Measurements from ENCODE around the gene BCL7A. TPM values are rescaled to one million over a fixed set of nuclear protein-coding genes. Genes with fewer than 3 reads are reported as not detected.

Gene BCL7A
- total and polyA plus RNA-seq, 4 donors = 1.1 to 6.3 (median 4.5) TPM

GRCh38 chr12:122009741-122010140 is 11.9 kb upstream of the BCL7A start:
- no peaks in the 10 kb centered on the region for H3K27me3 ChIP-seq (ENCODE audit: control insufficient read depth in 1 of 2, insufficient read depth in 2 of 2, low read length in 1 of 2)
- H3K4me3 ChIP-seq (ENCODE audit: low read length in 2 of 2) = no peak overlapping the region
- H3K27ac ChIP-seq (ENCODE audit: low read depth in 1 of 2, low read length in 2 of 2) = no peak overlapping the region
- no peaks in the 10 kb centered on the region for H3K9me3 ChIP-seq (ENCODE audit: control insufficient read depth, low read length)
- no peaks in the 10 kb centered on the region for H3K4me1 ChIP-seq (ENCODE audit: control insufficient read depth in 1 of 2, insufficient read depth in 2 of 2, low read length in 2 of 2)
- H3K36me3 ChIP-seq (ENCODE audit: control insufficient read depth in 1 of 2, insufficient read depth in 2 of 2, low read length in 1 of 2) = no peaks in the 10 kb centered on the region
- intact Hi-C loops (cut with DNase I) = loop anchor here in 1 of 2 donors (5.0 kb wide), 1 partner anchor 42 kb away; no protein-coding TSS in a partner anchor
- 87 to 88% methylated on average over 9 of the region's 9 CpGs for WGBS, 2 donors
- ATAC-seq (ENCODE audit: low FRiP score) = no peak
- peak; percentile 15 to 61 for DNase-seq

- Histone ChIP-seq H3K27me3 (ENCODE audit: control insufficient read depth in 1 of 2, insufficient read depth in 2 of 2, low read length in 1 of 2) (no peaks in the 10 kb centered on the region), H3K36me3 (ENCODE audit: control insufficient read depth in 1 of 2, insufficient read depth in 2 of 2, low read length in 1 of 2) (no peaks in the 10 kb centered on the region), H3K27ac (ENCODE audit: low read depth in 1 of 2, low read length in 2 of 2) (no peak overlapping the region), H3K4me3 (ENCODE audit: low read length in 2 of 2) (no peak overlapping the region), H3K4me1 (ENCODE audit: control insufficient read depth in 1 of 2, insufficient read depth in 2 of 2, low read length in 2 of 2) (no peaks in the 10 kb centered on the region), H3K9me3 (ENCODE audit: control insufficient read depth, low read length) (no peaks in the 10 kb centered on the region)
- ATAC-seq (ENCODE audit: low FRiP score) = no peak
- intact Hi-C loops (cut with DNase I) = no loop called here
- DNase-seq = peak in 1 of 2 donors; percentile 7
- WGBS, 2 donors = 87 to 91% methylated on average over 6 of the region's 6 CpGs
Observed at GRCh38 chr12:122012184-122012583, 9.5 kb upstream of the BCL7A start.

- ATAC-seq (ENCODE audit: low FRiP score) = no peak
- Histone ChIP-seq H3K36me3 (ENCODE audit: control insufficient read depth in 1 of 2, insufficient read depth in 2 of 2, low read length in 1 of 2) (no peaks in the 10 kb centered on the region), H3K4me1 (ENCODE audit: control insufficient read depth in 1 of 2, insufficient read depth in 2 of 2, low read length in 2 of 2) (no peaks in the 10 kb centered on the region), H3K9me3 (ENCODE audit: control insufficient read depth, low read length) (no peaks in the 10 kb centered on the region), H3K4me3 (ENCODE audit: low read length in 2 of 2) (no peak overlapping the region), H3K27me3 (ENCODE audit: control insufficient read depth in 1 of 2, insufficient read depth in 2 of 2, low read length in 1 of 2) (no peaks in the 10 kb centered on the region), H3K27ac (ENCODE audit: low read depth in 1 of 2, low read length in 2 of 2) (no peak overlapping the region)
- DNase-seq = no peak
- 93 to 95% methylated on average over 4 of the region's 4 CpGs for WGBS, 2 donors
- intact Hi-C loops (cut with DNase I) = no loop called here
Observed at GRCh38 chr12:122013136-122013535, 8.5 kb upstream of the BCL7A start.

- 91 to 92% methylated on average over 19 of the region's 19 CpGs for WGBS, 2 donors
- DNase-seq (peak in 1 of 2 donors; percentile 9), ATAC-seq (ENCODE audit: low FRiP score) (no peak)
- intact Hi-C loops (cut with DNase I) = no loop called here
- Histone ChIP-seq H3K4me3 (ENCODE audit: low read length in 2 of 2) (no peak overlapping the region), H3K4me1 (ENCODE audit: control insufficient read depth in 1 of 2, insufficient read depth in 2 of 2, low read length in 2 of 2) (no peaks in the 10 kb centered on the region), H3K27ac (ENCODE audit: low read depth in 1 of 2, low read length in 2 of 2) (no peak overlapping the region), H3K36me3 (ENCODE audit: control insufficient read depth in 1 of 2, insufficient read depth in 2 of 2, low read length in 1 of 2) (no peaks in the 10 kb centered on the region), H3K9me3 (ENCODE audit: control insufficient read depth, low read length) (no peaks in the 10 kb centered on the region), H3K27me3 (ENCODE audit: control insufficient read depth in 1 of 2, insufficient read depth in 2 of 2, low read length in 1 of 2) (no peaks in the 10 kb centered on the region)
Observed at GRCh38 chr12:122013791-122014590, 7.7 kb upstream of the BCL7A start.

- DNase-seq (no peak), ATAC-seq (ENCODE audit: low FRiP score) (no peak)
- no peaks in the 10 kb centered on the region for H3K4me1 ChIP-seq (ENCODE audit: control insufficient read depth in 1 of 2, insufficient read depth in 2 of 2, low read length in 2 of 2)
- intact Hi-C loops (cut with DNase I) = no loop called here
- no peak overlapping the region for H3K4me3 ChIP-seq (ENCODE audit: low read length in 2 of 2)
- H3K9me3 ChIP-seq (ENCODE audit: control insufficient read depth, low read length) = no peaks in the 10 kb centered on the region
- H3K36me3 ChIP-seq (ENCODE audit: control insufficient read depth in 1 of 2, insufficient read depth in 2 of 2, low read length in 1 of 2) = no peaks in the 10 kb centered on the region
- no peak overlapping the region for H3K27ac ChIP-seq (ENCODE audit: low read depth in 1 of 2, low read length in 2 of 2)
- no peaks in the 10 kb centered on the region for H3K27me3 ChIP-seq (ENCODE audit: control insufficient read depth in 1 of 2, insufficient read depth in 2 of 2, low read length in 1 of 2)
- 94 to 96% methylated on average over 5 of the region's 5 CpGs for WGBS, 2 donors
Observed at GRCh38 chr12:122014781-122015180, 6.9 kb upstream of the BCL7A start.

- Histone ChIP-seq H3K4me1 (ENCODE audit: control insufficient read depth in 1 of 2, insufficient read depth in 2 of 2, low read length in 2 of 2) (peaks cover 0 to 1% of the 10 kb centered on the region in 2 donors), H3K36me3 (ENCODE audit: control insufficient read depth in 1 of 2, insufficient read depth in 2 of 2, low read length in 1 of 2) (no peaks in the 10 kb centered on the region), H3K9me3 (ENCODE audit: control insufficient read depth, low read length) (no peaks in the 10 kb centered on the region), H3K27ac (ENCODE audit: low read depth in 1 of 2, low read length in 2 of 2) (no peak overlapping the region), H3K27me3 (ENCODE audit: control insufficient read depth in 1 of 2, insufficient read depth in 2 of 2, low read length in 1 of 2) (no peaks in the 10 kb centered on the region), H3K4me3 (ENCODE audit: low read length in 2 of 2) (no peak overlapping the region)
- ATAC-seq (ENCODE audit: low FRiP score) = no peak
- intact Hi-C loops (cut with DNase I) = no loop called here
- no peak for DNase-seq
Observed at GRCh38 chr12:122018457-122018856, 3.2 kb upstream of the BCL7A start.

GRCh38 chr12:122018937-122019336 is 2.7 kb upstream of the BCL7A start:
- no peak overlapping the region for H3K4me3 ChIP-seq (ENCODE audit: low read length in 2 of 2)
- no peak for DNase-seq
- no peaks in the 10 kb centered on the region for H3K27me3 ChIP-seq (ENCODE audit: control insufficient read depth in 1 of 2, insufficient read depth in 2 of 2, low read length in 1 of 2)
- WGBS, 2 donors = 97 to 99% methylated on average over 4 of the region's 4 CpGs
- no peak overlapping the region for H3K27ac ChIP-seq (ENCODE audit: low read depth in 1 of 2, low read length in 2 of 2)
- intact Hi-C loops (cut with DNase I) = no loop called here
- ATAC-seq (ENCODE audit: low FRiP score) = no peak
- H3K36me3 ChIP-seq (ENCODE audit: control insufficient read depth in 1 of 2, insufficient read depth in 2 of 2, low read length in 1 of 2) = no peaks in the 10 kb centered on the region
- peaks cover 0 to 1% of the 10 kb centered on the region in 2 donors for H3K4me1 ChIP-seq (ENCODE audit: control insufficient read depth in 1 of 2, insufficient read depth in 2 of 2, low read length in 2 of 2)
- no peaks in the 10 kb centered on the region for H3K9me3 ChIP-seq (ENCODE audit: control insufficient read depth, low read length)

GRCh38 chr12:122020795-122021192 is 890 bp upstream of the BCL7A start:
- Histone ChIP-seq H3K27ac (ENCODE audit: low read depth in 1 of 2, low read length in 2 of 2) (no peak overlapping the region), H3K4me3 (ENCODE audit: low read length in 2 of 2) (peak overlapping the region in 1 of 2 donors; percentile 96), H3K4me1 (ENCODE audit: control insufficient read depth in 1 of 2, insufficient read depth in 2 of 2, low read length in 2 of 2) (peaks cover 0 to 1% of the 10 kb centered on the region in 2 donors), H3K27me3 (ENCODE audit: control insufficient read depth in 1 of 2, insufficient read depth in 2 of 2, low read length in 1 of 2) (no peaks in the 10 kb centered on the region), H3K36me3 (ENCODE audit: control insufficient read depth in 1 of 2, insufficient read depth in 2 of 2, low read length in 1 of 2) (no peaks in the 10 kb centered on the region), H3K9me3 (ENCODE audit: control insufficient read depth, low read length) (no peaks in the 10 kb centered on the region)
- ATAC-seq (ENCODE audit: low FRiP score) (no peak), DNase-seq (no peak)
- intact Hi-C loops (cut with DNase I) = loop anchor here in 1 of 2 donors (5.0 kb wide), 1 partner anchor 103 kb away; the partner anchor contains the start of gene CFAP251
- 57 to 66% methylated on average over 15 to 16 of the region's 16 CpGs for WGBS, 2 donors
